Activated naive CD8-positive, alpha-beta T cell treated with anti-CD3 and anti-CD28 coated beads, Interleukin-2, amount 10 ng/mL, durations not matched to agents 7 days and 5 days (primary cell): ENCODE data around the gene NDUFS6. TPM values are rescaled to one million over a fixed set of nuclear protein-coding genes. Genes with fewer than 3 reads are reported as not detected.

Source experiments
- ATAC-seq: fragments of 150-1000 bp; cut with Tn5 transposase; one replicate; pipeline ENCODE4 v1.10.0; 2021; ENCODE audit warnings: low read depth, moderate library complexity
- POLR2A ChIA-PET: fragments of 350-600 bp; sonication (Branson Sonifier 250); formaldehyde crosslinking; loops from one replicate; lab custom pipeline; 2021; ENCODE audit warnings: antibody characterized with exemption; lab: Charles Lee
- DNase-seq: peaks from one replicate; pipeline ENCODE4 v3.0.0; 2021
- H3K27ac Mint-ChIP-seq: one replicate; pipeline ENCODE4 v1.8.0; 2022; ENCODE audit warnings: mild to moderate bottlenecking, mixed read lengths
- H3K27me3 Mint-ChIP-seq: one replicate; pipeline ENCODE4 v1.8.0; 2022; ENCODE audit warnings: mild to moderate bottlenecking, moderate library complexity, mixed read lengths
- H3K36me3 Mint-ChIP-seq: one replicate; pipeline ENCODE4 v1.8.0; 2021; ENCODE audit warnings: mild to moderate bottlenecking, mixed read lengths
- H3K4me1 Mint-ChIP-seq: one replicate; pipeline ENCODE4 v1.8.0; 2021; ENCODE audit warnings: mixed read lengths
- H3K4me3 Mint-ChIP-seq: one replicate; pipeline ENCODE4 v1.8.0; 2022; ENCODE audit warnings: mild to moderate bottlenecking, moderate library complexity, mixed read lengths
- H3K9me3 Mint-ChIP-seq: one replicate; pipeline ENCODE4 v1.8.0; 2021; ENCODE audit warnings: mixed read lengths
- total RNA-seq, 2 experiments: library from RNA; stranded (reverse); gene quantifications; one replicate each; pipeline ENCODE4 v1.2.3, GENCODE V29; 2021

The NDUFS6 gene
- total RNA-seq, 2 experiments from 2014 or later = 24.7 to 27.7 TPM

- peaks cover 2% of the 10 kb centered on the region for H3K4me1 Mint-ChIP-seq
- H3K27ac Mint-ChIP-seq = no peak overlapping the region
- H3K27me3 Mint-ChIP-seq = peaks cover 9% of the 10 kb centered on the region
- H3K4me3 Mint-ChIP-seq = no peak overlapping the region
- POLR2A ChIA-PET = no interaction called here
- no peaks in the 10 kb centered on the region for H3K36me3 Mint-ChIP-seq
- no peaks in the 10 kb centered on the region for H3K9me3 Mint-ChIP-seq
- ATAC-seq (no peak), DNase-seq (no peak)
These were observed 59.7 kb downstream of the NDUFS6 start for GRCh38 chr5:1860949-1861348.

- no peak overlapping the region for H3K4me3 Mint-ChIP-seq
These were observed 63.8 kb downstream of the NDUFS6 start for GRCh38 chr5:1864896-1865440.

GRCh38 chr5:1865486-1865885, 64.3 kb downstream of the NDUFS6 start:
- no peak for ATAC-seq
- POLR2A ChIA-PET = no interaction called here
- H3K9me3 Mint-ChIP-seq = no peaks in the 10 kb centered on the region
- no peaks in the 10 kb centered on the region for H3K36me3 Mint-ChIP-seq
- H3K4me3 Mint-ChIP-seq = no peak overlapping the region
- DNase-seq = no peak
- no peak overlapping the region for H3K27ac Mint-ChIP-seq
- H3K4me1 Mint-ChIP-seq = no peaks in the 10 kb centered on the region
- H3K27me3 Mint-ChIP-seq = peaks cover 11% of the 10 kb centered on the region

More at GRCh38 chr5:1864896-1865440, 63.8 kb downstream of the NDUFS6 start:
- Mint-ChIP-seq H3K27ac (no peak overlapping the region), H3K36me3 (no peaks in the 10 kb centered on the region), H3K4me1 (no peaks in the 10 kb centered on the region), H3K27me3 (peaks cover 11% of the 10 kb centered on the region), H3K9me3 (no peaks in the 10 kb centered on the region)
- POLR2A ChIA-PET = no interaction called here
- no peak for DNase-seq
- ATAC-seq = no peak

Other genes with a start within 250 kb of the NDUFS6 start
- gene MRPL36, start 1.6 kb upstream of the NDUFS6 start, total RNA-seq = 10 to 100 TPM; 47.1 to 51.2 TPM
- gene IRX4, start 81.5 kb downstream of the NDUFS6 start, total RNA-seq = not detected